GM13977 (cell line): ENCODE measurements around the gene NPAS3.

Experiments
- DNase-seq: peaks from one replicate; pipeline ENCODE4 v3.0.0; 2012; ENCODE audit warnings: low spot score
- CTCF ChIP-seq: IDR thresholded peaks from 2 replicates; pipeline ENCODE4 v1.5.1; 2012; ENCODE audit warnings: mild to moderate bottlenecking, control low read depth; ENCODE audit not compliant: insufficient read depth; ENCODE audit errors: extremely low read depth, missing control alignments
- in situ Hi-C: fragments of 300-500 bp; cut with MboI; formaldehyde crosslinking; loops from one replicate; pipeline ENCODE4 v1.12.0; 2022; ENCODE audit warnings: low sequenced_read_pairs, low pct_unique_long_range_greater_than_20kb, mixed read lengths, inconsistent platforms; ENCODE audit not compliant: unreplicated experiment

NPAS3 gene

GRCh38 chr14:33846100-33846824 is 907.6 kb downstream of the NPAS3 start:
- TF ChIP-seq CTCF: no peak
- in situ Hi-C loops: loop anchor here (25.0 kb wide), 2 partner anchors 241 to 391 kb away; no protein-coding TSS in a partner anchor
- DNase-seq: no peak

DNA sequence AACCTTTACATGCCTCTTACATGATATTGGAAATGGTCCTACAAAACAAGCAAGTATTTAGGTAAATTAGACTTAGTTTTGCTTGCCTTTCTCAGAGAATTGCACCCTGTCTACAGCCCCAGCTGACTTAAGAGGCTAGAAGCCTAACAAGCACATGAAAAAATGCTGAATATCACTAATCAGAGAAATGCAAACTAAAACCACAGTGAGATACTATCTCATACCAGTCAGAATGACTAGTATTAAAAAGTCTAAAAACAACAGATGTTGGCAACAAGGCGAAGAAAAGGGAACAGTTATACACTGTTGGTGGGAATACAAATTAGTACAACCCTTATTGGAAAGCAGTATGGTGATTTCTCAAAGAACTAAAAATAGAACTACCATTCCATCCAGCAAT is 908.4 kb downstream of the NPAS3 start:
- DNase-seq: no peak
- no peak for TF ChIP-seq CTCF
- in situ Hi-C loops: loop anchor here (25.0 kb wide), 2 partner anchors 240 to 390 kb away; no protein-coding TSS in a partner anchor

DNA sequence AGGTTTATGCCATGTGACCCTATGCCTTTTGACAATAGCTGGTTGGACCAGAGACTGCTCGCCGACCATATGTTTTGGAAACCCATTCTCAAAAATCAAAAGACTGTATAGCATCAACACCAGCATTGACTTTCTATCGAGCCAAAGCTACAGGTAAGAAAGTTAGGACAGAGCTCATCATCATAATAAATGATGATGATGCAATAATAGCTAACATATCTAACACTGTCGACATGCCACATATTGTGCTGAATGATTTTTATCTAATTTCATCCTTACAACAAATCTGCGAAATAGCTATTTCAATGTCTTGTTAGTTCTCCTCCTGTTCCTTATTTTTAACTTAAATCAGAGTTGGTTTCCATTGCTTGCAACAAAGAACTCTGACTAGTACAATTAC is 909.3 kb downstream of the NPAS3 start:
- no peak for DNase-seq
- no peak for TF ChIP-seq CTCF
- in situ Hi-C loops: loop anchor here (25.0 kb wide), 2 partner anchors 239 to 389 kb away; no protein-coding TSS in a partner anchor

- peak; percentile 57 for TF ChIP-seq CTCF
- no peak for DNase-seq
- in situ Hi-C loops: loop anchor here (25.0 kb wide), 2 partner anchors 238 to 388 kb away; no protein-coding TSS in a partner anchor
Measured at GRCh38 chr14:33848706-33849454, 910.2 kb downstream of the NPAS3 start.

- in situ Hi-C loops: loop anchor here (25.0 kb wide), 2 partner anchors 238 to 388 kb away; no protein-coding TSS in a partner anchor
- TF ChIP-seq CTCF: no peak
- DNase-seq: no peak
Measured at GRCh38 chr14:33849455-33849801, 910.7 kb downstream of the NPAS3 start.

- no peak for TF ChIP-seq CTCF
- DNase-seq: no peak
- in situ Hi-C loops: no loop called here
Measured at GRCh38 chr14:33850826-33851225, 912.1 kb downstream of the NPAS3 start.
